Trophoblast cell (in vitro differentiated cells and primary cell): Measurements from ENCODE around the gene C7orf57.
A peak's percentile ranks its signal among the peaks of the same experiment; 100 is the strongest.

Experiments used
- DNase-seq, 2 donors: peaks; one replicate each; pipeline ENCODE4 v3.0.0-alpha.2; 2016
- H2AFZ ChIP-seq: 2 replicates; pipeline ENCODE4 v1.6.1; 2013; ENCODE audit warnings: low read length, moderate library complexity, mild to moderate bottlenecking; ENCODE audit not compliant: insufficient read depth, poor library complexity
- H2AK5ac ChIP-seq: 2 replicates; pipeline ENCODE4 v1.6.1; 2013; ENCODE audit warnings: mild to moderate bottlenecking, low read length
- H2BK120ac ChIP-seq: 2 replicates; pipeline ENCODE4 v1.6.1; 2013; ENCODE audit warnings: low read length, mild to moderate bottlenecking, moderate library complexity; ENCODE audit not compliant: insufficient read depth, poor library complexity
- H2BK12ac ChIP-seq: 2 replicates; pipeline ENCODE4 v1.6.1; 2013; ENCODE audit warnings: mild to moderate bottlenecking, low read length, moderate library complexity
- H2BK5ac ChIP-seq: 2 replicates; pipeline ENCODE4 v1.6.1; 2013; ENCODE audit warnings: low read length, low read depth, moderate library complexity, mild to moderate bottlenecking; ENCODE audit not compliant: poor library complexity
- H3K14ac ChIP-seq: 2 replicates; pipeline ENCODE4 v1.6.1; 2013; ENCODE audit warnings: mild to moderate bottlenecking, low read length
- H3K18ac ChIP-seq: 2 replicates; pipeline ENCODE4 v1.6.1; 2013; ENCODE audit warnings: mild to moderate bottlenecking, low read length
- H3K23ac ChIP-seq: 2 replicates; pipeline ENCODE4 v1.6.1; 2013; ENCODE audit warnings: low read length
- H3K27ac ChIP-seq: 2 replicates; pipeline ENCODE4 v1.5.1; 2013; ENCODE audit warnings: low read depth, mild to moderate bottlenecking, inconsistent platforms, low read length, moderate library complexity
- H3K27me3 ChIP-seq: 2 replicates; pipeline ENCODE4 v1.6.1; 2013; ENCODE audit warnings: inconsistent platforms, mild to moderate bottlenecking, low read length, moderate library complexity; ENCODE audit not compliant: insufficient read depth
- H3K36me3 ChIP-seq, 2 experiments: 1 replicate in 1 of 2; 2 replicates in 1 of 2; pipeline ENCODE4 v1.6.1; 2013; ENCODE audit warnings: low read length in 2 of 2, mild to moderate bottlenecking in 2 of 2, moderate library complexity in 1 of 2; ENCODE audit not compliant: insufficient read depth in 2 of 2, control insufficient read depth in 1 of 2
- H3K4ac ChIP-seq: 2 replicates; pipeline ENCODE4 v1.6.1; 2013; ENCODE audit warnings: low read depth, mild to moderate bottlenecking, low read length, moderate library complexity
- H3K4me1 ChIP-seq, 2 experiments: 1 replicate in 1 of 2; 2 replicates in 1 of 2; pipeline ENCODE4 v1.6.1; 2013; ENCODE audit warnings: low read length in 2 of 2, mild to moderate bottlenecking in 2 of 2, moderate library complexity in 1 of 2; ENCODE audit not compliant: insufficient read depth in 2 of 2, control insufficient read depth in 1 of 2
- H3K4me2 ChIP-seq: 2 replicates; pipeline ENCODE4 v1.6.1; 2013; ENCODE audit warnings: inconsistent platforms, mild to moderate bottlenecking, low read length, moderate library complexity
- H3K4me3 ChIP-seq: 2 replicates; pipeline ENCODE4 v1.5.1; 2013; ENCODE audit warnings: mild to moderate bottlenecking, low read depth, low read length, inconsistent platforms
- H3K79me1 ChIP-seq: one replicate; pipeline ENCODE4 v1.6.1; 2013; ENCODE audit warnings: low read length
- H3K79me2 ChIP-seq: 2 replicates; pipeline ENCODE4 v1.6.1; 2013; ENCODE audit warnings: low read length, mild to moderate bottlenecking; ENCODE audit not compliant: control insufficient read depth, insufficient read depth, poor library complexity
- H3K9ac ChIP-seq: 2 replicates; pipeline ENCODE4 v1.6.1; 2013; ENCODE audit warnings: mild to moderate bottlenecking, low read length
- H3K9me3 ChIP-seq: 2 replicates; pipeline ENCODE4 v1.6.1; 2013; ENCODE audit warnings: low read depth, mild to moderate bottlenecking, control low read depth, inconsistent platforms, low read length; ENCODE audit not compliant: insufficient read depth
- H4K12ac ChIP-seq: 2 replicates; pipeline ENCODE4 v1.6.1; 2013; ENCODE audit warnings: low read depth, mild to moderate bottlenecking, low read length, moderate library complexity
- H4K8ac ChIP-seq: 2 replicates; pipeline ENCODE4 v1.6.1; 2013; ENCODE audit warnings: low read depth, mild to moderate bottlenecking, low read length, moderate library complexity
- H4K91ac ChIP-seq: one replicate; pipeline ENCODE4 v1.6.1; 2013; ENCODE audit warnings: low read depth, mild to moderate bottlenecking, low read length, moderate library complexity
- WGBS: extraction: QIAGEN DNeasy Blood & Tissue Kit; methylation state at CpG from one replicate; pipeline ENCODE4 v1.1.7; 2013; ENCODE audit warnings: missing lambda C conversion rate; ENCODE audit not compliant: insufficient read length, insufficient coverage; ENCODE audit errors: extremely low coverage; 5-methylcytosine and 5-hydroxymethylcytosine counted together

The C7orf57 gene

GRCh38 chr7:47991270-47991669 is 44.1 kb upstream of the C7orf57 start:
- Histone ChIP-seq H3K79me1 (peaks cover 6% of the 10 kb centered on the region), H2AK5ac (no peak overlapping the region), H4K12ac (no peak overlapping the region), H3K9ac (no peak overlapping the region), H3K4me2 (peak overlapping the region; percentile 79), H3K9me3 (no peaks in the 10 kb centered on the region), H4K91ac (peak overlapping the region; percentile 86), H3K79me2 (peaks cover 1% of the 10 kb centered on the region), H3K4me3 (no peak overlapping the region), H2BK12ac (peak overlapping the region; percentile 92), H3K27ac (peak overlapping the region; percentile 69), H3K14ac (no peak overlapping the region), H3K23ac (no peak overlapping the region), H3K27me3 (no peaks in the 10 kb centered on the region), H2BK120ac (peak overlapping the region; percentile 85), H2AFZ (peak overlapping the region; percentile 96), H3K4me1 (peaks cover 2 to 5% of the 10 kb centered on the region in 2 experiments), H3K36me3 (peaks cover 0 to 2% of the 10 kb centered on the region in 2 experiments), H3K18ac (peak overlapping the region; percentile 72), H2BK5ac (no peak overlapping the region), H3K4ac (no peak overlapping the region), H4K8ac (peak overlapping the region; percentile 61)
- WGBS = no CpG with 5 or more reads among the region's 1 CpG
- DNase-seq = no peak

DNA sequence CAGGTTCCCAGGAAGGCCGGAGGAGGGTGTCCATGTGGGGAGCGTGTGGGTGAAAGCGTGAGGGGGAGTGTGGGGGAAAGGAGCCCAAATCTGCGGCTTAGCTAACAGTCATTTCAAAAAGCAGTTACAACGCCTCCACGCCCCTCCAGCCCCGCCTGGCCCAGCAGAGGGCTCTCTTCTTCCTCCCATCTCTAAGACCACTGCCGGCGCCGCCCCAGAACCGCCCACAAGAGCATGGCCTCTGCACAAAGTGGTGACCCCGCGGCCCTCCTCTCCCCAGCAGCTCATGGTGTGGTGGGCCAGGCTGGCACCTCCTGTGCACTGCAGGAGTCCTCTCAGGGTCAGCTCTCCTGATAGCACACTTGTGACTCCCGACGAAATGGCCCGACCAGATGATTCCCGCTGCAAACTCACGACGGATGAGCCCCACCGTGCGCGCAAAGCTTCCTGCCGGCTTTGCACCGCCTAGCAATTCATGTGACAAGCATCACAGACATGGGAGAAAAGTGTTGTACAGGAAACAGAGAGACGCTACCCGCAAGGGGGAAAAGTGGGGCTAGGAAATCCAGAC is 43.5 kb upstream of the C7orf57 start:
- no peaks in the 10 kb centered on the region for H3K9me3 ChIP-seq
- H2BK5ac ChIP-seq = peak overlapping the region; percentile 61
- H3K4me3 ChIP-seq = peak overlapping the region; percentile 70
- H3K23ac ChIP-seq = no peak overlapping the region
- peak overlapping the region; percentile 96 for H2AFZ ChIP-seq
- peaks cover 1% of the 10 kb centered on the region for H3K79me2 ChIP-seq
- no peak overlapping the region for H3K4ac ChIP-seq
- no peak overlapping the region for H2AK5ac ChIP-seq
- peak overlapping the region; percentile 72 for H3K18ac ChIP-seq
- peak overlapping the region; percentile 92 for H2BK12ac ChIP-seq
- peaks cover 6% of the 10 kb centered on the region for H3K79me1 ChIP-seq
- peak overlapping the region; percentile 79 for H3K4me2 ChIP-seq
- H4K8ac ChIP-seq = peak overlapping the region; percentile 63
- H3K36me3 ChIP-seq = peaks cover 0 to 2% of the 10 kb centered on the region in 2 experiments
- H3K27me3 ChIP-seq = no peaks in the 10 kb centered on the region
- peak overlapping the region; percentile 87 for H4K12ac ChIP-seq
- WGBS = no CpG with 5 or more reads among the region's 26 CpGs
- peak; percentile 72 to 75 for DNase-seq
- peak overlapping the region; percentile 53 for H3K14ac ChIP-seq
- peak overlapping the region; percentile 31 for H3K9ac ChIP-seq
- peaks cover 2 to 5% of the 10 kb centered on the region in 2 experiments for H3K4me1 ChIP-seq
- peak overlapping the region; percentile 85 for H2BK120ac ChIP-seq
- H3K27ac ChIP-seq = peak overlapping the region; percentile 69
- H4K91ac ChIP-seq = peak overlapping the region; percentile 86

- H4K91ac ChIP-seq = no peak overlapping the region
- no peaks in the 10 kb centered on the region for H3K27me3 ChIP-seq
- no peak overlapping the region for H4K12ac ChIP-seq
- no peak overlapping the region for H3K9ac ChIP-seq
- H3K14ac ChIP-seq = no peak overlapping the region
- no peak overlapping the region for H3K4me3 ChIP-seq
- no peak overlapping the region for H3K27ac ChIP-seq
- DNase-seq = no peak
- no peak overlapping the region for H2BK5ac ChIP-seq
- no peak overlapping the region for H2AFZ ChIP-seq
- H3K79me1 ChIP-seq = peaks cover 6% of the 10 kb centered on the region
- H3K4me2 ChIP-seq = no peak overlapping the region
- H3K4ac ChIP-seq = no peak overlapping the region
- no peak overlapping the region for H2AK5ac ChIP-seq
- H2BK12ac ChIP-seq = no peak overlapping the region
- no peak overlapping the region for H4K8ac ChIP-seq
- H3K4me1 ChIP-seq = peaks cover 2 to 5% of the 10 kb centered on the region in 2 experiments
- H3K79me2 ChIP-seq = peaks cover 1% of the 10 kb centered on the region
- WGBS = no CpG with 5 or more reads among the region's 3 CpGs
- no peak overlapping the region for H3K23ac ChIP-seq
- no peak overlapping the region for H3K18ac ChIP-seq
- H3K9me3 ChIP-seq = no peaks in the 10 kb centered on the region
- H2BK120ac ChIP-seq = no peak overlapping the region
- peaks cover 0 to 2% of the 10 kb centered on the region in 2 experiments for H3K36me3 ChIP-seq
These were observed 42.9 kb upstream of the C7orf57 start for GRCh38 chr7:47992446-47992845.

GRCh38 chr7:47999413-47999812 is 35.9 kb upstream of the C7orf57 start:
- H3K79me2 ChIP-seq = no peaks in the 10 kb centered on the region
- H2BK5ac ChIP-seq = peak overlapping the region; percentile 74
- no peak overlapping the region for H4K12ac ChIP-seq
- H3K4me1 ChIP-seq = no peaks in the 10 kb centered on the region
- no peaks in the 10 kb centered on the region for H3K79me1 ChIP-seq
- peak overlapping the region; percentile 32 for H4K91ac ChIP-seq
- H4K8ac ChIP-seq = no peak overlapping the region
- peak overlapping the region; percentile 66 for H2BK12ac ChIP-seq
- peak overlapping the region; percentile 62 for H3K14ac ChIP-seq
- H3K4me2 ChIP-seq = no peak overlapping the region
- H3K9ac ChIP-seq = no peak overlapping the region
- peak; percentile 14 to 59 for DNase-seq
- H3K18ac ChIP-seq = peak overlapping the region; percentile 29
- no peak overlapping the region for H2AK5ac ChIP-seq
- peaks cover 0 to 2% of the 10 kb centered on the region in 2 experiments for H3K36me3 ChIP-seq
- no peak overlapping the region for H3K4me3 ChIP-seq
- no CpG with 5 or more reads among the region's 12 CpGs for WGBS
- peak overlapping the region; percentile 38 for H2BK120ac ChIP-seq
- H3K27me3 ChIP-seq = no peaks in the 10 kb centered on the region
- H3K27ac ChIP-seq = no peak overlapping the region
- H3K9me3 ChIP-seq = no peaks in the 10 kb centered on the region
- no peak overlapping the region for H3K23ac ChIP-seq
- no peak overlapping the region for H3K4ac ChIP-seq
- no peak overlapping the region for H2AFZ ChIP-seq
